GM23338 (cell line): ENCODE results near the gene IL21R.

Experiments used
- CREB1 ChIP-seq: fragments of 250-450 bp; sonication (Bioruptor Pico); IDR thresholded peaks from 2 replicates; pipeline ENCODE4 v1.5.0; 2020; ENCODE audit warnings: low read depth, mild to moderate bottlenecking, moderate library complexity
- EZH2 ChIP-seq: fragments of 200-600 bp; sonication (generic); IDR thresholded peaks from one replicate; pipeline ENCODE4 v1.8.0; 2017; ENCODE audit warnings: antibody characterized with exemption, mild to moderate bottlenecking, low read depth; ENCODE audit not compliant: unreplicated experiment
- EZH2phosphoT487 ChIP-seq: fragments of 200-600 bp; sonication (generic); IDR thresholded peaks from one replicate; pipeline ENCODE4 v1.8.1; 2018; ENCODE audit warnings: antibody characterized with exemption; ENCODE audit not compliant: unreplicated experiment
- JUNB ChIP-seq: IDR thresholded peaks from one replicate; pipeline ENCODE4 v1.6.1; 2016; ENCODE audit warnings: antibody characterized with exemption; ENCODE audit not compliant: unreplicated experiment
- POLR2AphosphoS5 ChIP-seq: IDR thresholded peaks from 2 replicates; pipeline ENCODE4 v1.6.1; 2016; ENCODE audit warnings: antibody characterized with exemption, low read depth
- ZNF331 ChIP-seq: fragments of 250-450 bp; sonication (Bioruptor Pico); IDR thresholded peaks from 2 replicates; pipeline ENCODE4 v1.5.0; 2020; ENCODE audit warnings: low read depth, mild to moderate bottlenecking, moderate library complexity
- ZNF462 ChIP-seq: fragments of 250-450 bp; sonication (Bioruptor Pico); IDR thresholded peaks from 2 replicates; pipeline ENCODE4 v1.5.0; 2020; ENCODE audit warnings: mild to moderate bottlenecking, moderate library complexity
- TF ChIP-seq, protein P1 (sequence below), 2 experiments: fragments of 200-600 bp in 1 of 2; sonication (generic) in 1 of 2; conservative IDR thresholded peaks; 2 replicates each; pipeline versions ENCODE4 v1.5.1 to v1.6.1; 2016 to 2017; ENCODE audit warnings: antibody characterized with exemption in 2 of 2, low read depth in 2 of 2, mild to moderate bottlenecking in 2 of 2, moderate library complexity in 1 of 2
- TF ChIP-seq, protein P2 (sequence below): IDR thresholded peaks from one replicate; pipeline ENCODE4 v1.6.1; 2018; ENCODE audit warnings: antibody characterized with exemption; ENCODE audit not compliant: unreplicated experiment

DNA sequence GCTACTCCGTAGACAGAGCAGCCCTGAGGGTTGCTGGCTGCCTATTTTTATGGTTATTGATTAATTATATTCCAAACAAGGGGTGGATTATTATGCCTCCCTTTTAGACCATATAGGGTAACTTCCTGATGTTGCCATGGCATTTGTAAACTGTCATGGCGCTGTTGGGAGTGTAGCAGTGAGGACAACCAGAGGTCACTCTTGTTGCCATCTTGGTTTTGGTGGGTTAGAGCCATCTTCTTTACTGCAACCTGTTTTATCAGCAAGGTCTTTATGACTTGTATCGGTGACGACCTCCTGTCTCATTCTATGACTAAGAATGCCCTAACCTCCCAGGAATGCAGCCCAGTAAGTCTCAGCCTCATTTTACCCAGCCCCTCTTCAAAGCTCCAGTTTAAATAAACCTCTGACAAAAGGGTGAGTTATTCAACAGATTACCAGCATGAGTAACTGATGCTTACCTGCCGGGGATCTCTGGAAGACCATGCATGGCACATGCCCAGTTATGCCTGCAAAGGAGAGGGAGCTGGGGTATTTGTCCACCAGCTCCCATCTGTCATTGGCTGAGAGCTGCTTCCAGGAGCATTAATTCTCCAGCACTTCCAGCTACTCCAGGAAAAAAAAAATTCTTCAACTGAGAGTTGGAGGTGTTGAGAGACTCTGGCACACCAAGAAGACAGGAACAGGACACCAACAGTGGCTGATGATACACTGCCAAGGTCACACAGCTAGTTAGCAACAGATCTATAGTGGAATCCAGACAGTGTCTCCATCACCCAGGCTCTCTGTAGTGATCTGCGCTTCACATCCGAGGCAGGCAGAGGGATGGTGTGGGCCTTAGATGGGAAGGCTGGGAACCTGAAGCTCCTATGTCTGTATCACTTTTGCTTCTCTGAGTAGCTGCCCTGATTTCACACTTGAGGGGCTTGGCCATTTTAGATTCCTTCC lies 36.6 kb upstream of the IL21R start:
- TF ChIP-seq, protein P1, sequence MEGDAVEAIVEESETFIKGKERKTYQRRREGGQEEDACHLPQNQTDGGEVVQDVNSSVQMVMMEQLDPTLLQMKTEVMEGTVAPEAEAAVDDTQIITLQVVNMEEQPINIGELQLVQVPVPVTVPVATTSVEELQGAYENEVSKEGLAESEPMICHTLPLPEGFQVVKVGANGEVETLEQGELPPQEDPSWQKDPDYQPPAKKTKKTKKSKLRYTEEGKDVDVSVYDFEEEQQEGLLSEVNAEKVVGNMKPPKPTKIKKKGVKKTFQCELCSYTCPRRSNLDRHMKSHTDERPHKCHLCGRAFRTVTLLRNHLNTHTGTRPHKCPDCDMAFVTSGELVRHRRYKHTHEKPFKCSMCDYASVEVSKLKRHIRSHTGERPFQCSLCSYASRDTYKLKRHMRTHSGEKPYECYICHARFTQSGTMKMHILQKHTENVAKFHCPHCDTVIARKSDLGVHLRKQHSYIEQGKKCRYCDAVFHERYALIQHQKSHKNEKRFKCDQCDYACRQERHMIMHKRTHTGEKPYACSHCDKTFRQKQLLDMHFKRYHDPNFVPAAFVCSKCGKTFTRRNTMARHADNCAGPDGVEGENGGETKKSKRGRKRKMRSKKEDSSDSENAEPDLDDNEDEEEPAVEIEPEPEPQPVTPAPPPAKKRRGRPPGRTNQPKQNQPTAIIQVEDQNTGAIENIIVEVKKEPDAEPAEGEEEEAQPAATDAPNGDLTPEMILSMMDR (conservative IDR thresholded peaks at IDR 0.05; ENCODE audit: low read depth in 2 of 2) = no peak
- TF ChIP-seq EZH2phosphoT487 (no peak), CREB1 (CRISPR knock-in tag) (no peak), POLR2AphosphoS5 (no peak), EZH2 (no peak), ZNF462 (no peak), ZNF331 (CRISPR knock-in tag) (no peak), JUNB (no peak)
- TF ChIP-seq, protein P2, sequence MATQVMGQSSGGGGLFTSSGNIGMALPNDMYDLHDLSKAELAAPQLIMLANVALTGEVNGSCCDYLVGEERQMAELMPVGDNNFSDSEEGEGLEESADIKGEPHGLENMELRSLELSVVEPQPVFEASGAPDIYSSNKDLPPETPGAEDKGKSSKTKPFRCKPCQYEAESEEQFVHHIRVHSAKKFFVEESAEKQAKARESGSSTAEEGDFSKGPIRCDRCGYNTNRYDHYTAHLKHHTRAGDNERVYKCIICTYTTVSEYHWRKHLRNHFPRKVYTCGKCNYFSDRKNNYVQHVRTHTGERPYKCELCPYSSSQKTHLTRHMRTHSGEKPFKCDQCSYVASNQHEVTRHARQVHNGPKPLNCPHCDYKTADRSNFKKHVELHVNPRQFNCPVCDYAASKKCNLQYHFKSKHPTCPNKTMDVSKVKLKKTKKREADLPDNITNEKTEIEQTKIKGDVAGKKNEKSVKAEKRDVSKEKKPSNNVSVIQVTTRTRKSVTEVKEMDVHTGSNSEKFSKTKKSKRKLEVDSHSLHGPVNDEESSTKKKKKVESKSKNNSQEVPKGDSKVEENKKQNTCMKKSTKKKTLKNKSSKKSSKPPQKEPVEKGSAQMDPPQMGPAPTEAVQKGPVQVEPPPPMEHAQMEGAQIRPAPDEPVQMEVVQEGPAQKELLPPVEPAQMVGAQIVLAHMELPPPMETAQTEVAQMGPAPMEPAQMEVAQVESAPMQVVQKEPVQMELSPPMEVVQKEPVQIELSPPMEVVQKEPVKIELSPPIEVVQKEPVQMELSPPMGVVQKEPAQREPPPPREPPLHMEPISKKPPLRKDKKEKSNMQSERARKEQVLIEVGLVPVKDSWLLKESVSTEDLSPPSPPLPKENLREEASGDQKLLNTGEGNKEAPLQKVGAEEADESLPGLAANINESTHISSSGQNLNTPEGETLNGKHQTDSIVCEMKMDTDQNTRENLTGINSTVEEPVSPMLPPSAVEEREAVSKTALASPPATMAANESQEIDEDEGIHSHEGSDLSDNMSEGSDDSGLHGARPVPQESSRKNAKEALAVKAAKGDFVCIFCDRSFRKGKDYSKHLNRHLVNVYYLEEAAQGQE = no peak
